Anterior cingulate cortex (tissue), 58 donors: ENCODE results near the gene AMACR.
A peak's percentile ranks its signal among the peaks of the same experiment; 100 is the strongest.
"Not testable (repeated sequence)": the region's sequence is repeated elsewhere in the genome, so short reads cannot be mapped to it uniquely, and the experiment has no call there.

Experiments used
- DNase-seq, 58 donors: peaks; one replicate each; lab custom pipeline; 2025; lab: John Stamatoyannopoulos, UW

The AMACR gene

GRCh38 chr5:34038390-34038789 lies 30.5 kb upstream of the AMACR start:
- no peak for DNase-seq

DNA sequence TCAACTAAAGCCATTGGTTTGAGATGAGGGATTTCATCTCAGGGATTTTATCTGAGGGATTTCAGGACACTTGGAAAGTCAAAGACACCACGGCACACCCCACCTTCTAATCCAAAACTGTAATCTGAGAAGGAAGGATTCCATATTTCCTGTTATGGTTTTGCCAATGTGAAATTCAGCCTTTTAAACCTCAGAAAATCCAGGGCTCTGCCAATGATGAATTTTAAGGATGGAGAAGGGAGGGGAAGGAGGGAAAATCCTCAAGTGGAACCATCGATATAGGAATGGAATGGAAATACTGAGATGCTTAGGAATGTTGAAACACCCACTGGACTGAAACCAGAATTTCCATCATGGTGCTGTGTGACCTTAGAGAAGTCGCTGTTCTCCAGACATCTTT lies 29.9 kb upstream of the AMACR start:
- no peak for DNase-seq

DNA sequence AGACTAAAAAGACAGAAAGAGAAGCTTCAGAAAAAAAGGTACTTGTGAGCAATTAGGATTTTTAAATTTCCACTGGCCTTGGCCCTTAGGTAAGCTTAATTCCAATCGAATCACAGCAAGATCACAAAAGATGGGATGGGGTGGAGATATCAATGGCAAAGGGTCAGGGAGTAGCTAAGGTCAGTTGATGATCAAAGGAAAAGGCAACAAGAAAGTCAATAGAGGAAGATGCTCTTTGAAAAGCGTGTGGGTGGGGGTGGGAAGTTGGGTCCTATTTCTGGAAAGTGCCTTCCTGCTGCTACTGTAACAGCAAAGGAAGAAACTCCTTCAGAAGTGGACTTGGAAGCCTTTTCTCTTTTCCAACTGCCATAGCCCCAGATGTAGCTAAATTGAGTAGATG lies 27.9 kb upstream of the AMACR start:
- peak in 3 of 58 donors; percentile 4 to 14 (median 6) for DNase-seq

DNA sequence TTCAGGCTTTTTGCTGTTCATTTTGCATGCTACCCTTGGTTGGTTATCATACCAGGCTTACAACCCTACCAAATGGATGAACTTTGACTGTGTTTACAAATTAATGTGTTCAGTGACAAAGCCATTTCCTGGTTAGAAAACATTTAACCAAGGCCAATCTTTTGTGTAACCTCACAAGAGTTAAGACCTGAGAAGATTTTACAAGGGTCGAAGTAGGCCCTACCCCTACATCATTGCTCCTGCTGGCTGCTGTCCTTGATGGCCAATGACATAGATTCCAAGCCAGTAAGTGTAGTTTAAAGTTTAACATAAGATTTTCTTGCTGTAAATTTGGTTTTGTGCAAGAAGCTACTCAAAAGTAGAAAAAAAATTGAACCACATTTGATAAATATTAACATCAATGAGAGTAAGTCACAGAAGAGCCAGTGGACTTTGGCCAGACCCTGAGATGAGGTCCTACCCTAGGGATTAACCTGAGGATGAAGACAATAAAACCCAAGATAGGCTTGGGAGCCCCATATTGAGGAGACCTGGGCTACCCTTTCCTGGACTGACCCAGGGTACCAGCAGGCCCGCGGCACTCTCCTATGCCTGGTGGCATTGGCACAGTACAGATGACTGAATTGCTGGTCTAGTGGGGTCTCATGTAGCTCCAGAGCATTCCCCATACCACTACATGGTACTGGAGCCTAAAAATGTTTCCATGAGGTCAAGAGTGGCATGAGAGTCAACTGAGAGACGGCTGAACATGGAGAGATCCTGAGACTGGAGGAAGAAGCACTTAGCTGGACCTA lies 26.9 kb upstream of the AMACR start:
- no peak for DNase-seq

DNA sequence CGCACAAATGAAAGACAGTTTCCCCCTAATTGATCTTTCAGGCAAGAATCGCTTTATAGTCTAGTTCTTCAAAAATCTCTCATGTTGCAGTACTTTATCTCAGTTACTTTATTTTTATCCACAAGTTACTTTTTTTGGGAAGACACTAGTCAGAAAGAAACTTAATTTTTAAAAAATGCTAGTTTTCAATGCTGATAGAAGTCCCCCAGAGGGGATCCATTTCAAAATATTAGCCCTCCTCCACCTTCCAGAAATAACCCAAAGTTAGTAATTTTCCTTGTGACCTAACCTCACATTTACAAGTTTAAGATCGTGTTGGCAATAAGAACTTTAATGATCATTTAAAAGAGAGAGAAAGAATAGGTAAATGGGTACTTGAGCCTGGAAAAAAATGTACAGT lies 24.1 kb upstream of the AMACR start:
- no peak for DNase-seq

DNA sequence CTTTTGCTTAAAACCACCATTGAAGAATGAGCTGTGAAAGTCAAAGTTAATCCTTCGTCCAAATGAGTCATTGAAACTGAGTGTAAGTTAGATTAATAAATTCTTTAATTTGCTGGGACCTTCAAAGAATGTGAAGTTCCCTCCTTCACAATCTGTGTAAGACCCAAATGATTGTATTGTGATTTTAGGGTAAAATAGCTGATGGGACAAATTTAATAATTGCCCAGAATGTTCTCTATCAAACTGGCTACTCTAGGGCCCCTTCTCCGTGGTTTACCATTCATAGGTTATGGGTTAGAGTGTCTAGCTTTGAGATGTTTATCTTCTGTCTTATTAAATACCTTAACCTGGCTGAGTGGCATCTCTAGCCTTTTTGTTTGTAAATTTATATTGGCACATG lies 23.3 kb upstream of the AMACR start:
- DNase-seq: no peak

- DNase-seq: not testable (repeated sequence)
These were observed 22.7 kb upstream of the AMACR start for GRCh38 chr5:34030585-34030984.

DNA sequence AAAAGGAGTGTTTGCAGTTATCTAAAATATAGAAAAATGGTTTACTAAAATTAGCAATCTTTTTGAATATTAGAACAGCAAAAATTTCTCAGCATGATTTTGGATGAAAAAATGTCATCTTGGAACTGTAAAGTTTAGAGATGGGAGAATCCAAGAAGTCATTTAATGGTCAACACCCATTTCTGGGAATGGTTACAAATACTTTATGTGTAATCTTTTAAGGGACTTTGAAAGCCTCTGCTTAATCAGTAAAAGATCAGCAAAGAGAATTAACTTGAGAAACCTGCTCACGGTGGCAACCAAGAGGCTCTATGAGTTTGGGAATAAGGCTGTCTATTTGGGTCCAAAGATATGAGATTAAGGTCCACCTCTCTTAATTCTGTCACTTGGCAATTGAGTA lies 22.2 kb upstream of the AMACR start:
- DNase-seq: no peak

DNA sequence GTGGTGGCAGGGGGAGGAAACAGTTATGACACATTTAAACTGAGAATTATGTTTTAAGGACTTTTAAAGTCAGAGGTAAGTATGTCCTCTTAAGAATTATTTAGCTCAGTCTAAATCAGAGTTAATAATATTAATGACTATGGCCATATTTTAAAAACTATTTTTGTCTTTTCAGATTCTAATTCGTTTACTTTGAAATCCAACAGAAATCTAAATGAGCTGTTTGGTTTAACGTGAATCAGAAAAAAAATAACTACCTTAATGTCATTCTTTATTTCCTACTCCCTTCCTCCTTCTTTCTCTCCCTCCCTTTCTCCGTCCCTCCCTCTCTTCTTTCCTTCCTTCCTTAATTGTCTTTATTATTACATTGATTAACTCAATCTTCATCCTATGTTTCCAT lies 20.5 kb upstream of the AMACR start:
- DNase-seq: no peak

- no peak for DNase-seq
These were observed 18.4 kb upstream of the AMACR start for GRCh38 chr5:34026089-34026761.

- no peak for DNase-seq
These were observed 14.4 kb upstream of the AMACR start for GRCh38 chr5:34022121-34022705.

- no peak for DNase-seq
These were observed 13.5 kb upstream of the AMACR start for GRCh38 chr5:34021334-34021733.

DNA sequence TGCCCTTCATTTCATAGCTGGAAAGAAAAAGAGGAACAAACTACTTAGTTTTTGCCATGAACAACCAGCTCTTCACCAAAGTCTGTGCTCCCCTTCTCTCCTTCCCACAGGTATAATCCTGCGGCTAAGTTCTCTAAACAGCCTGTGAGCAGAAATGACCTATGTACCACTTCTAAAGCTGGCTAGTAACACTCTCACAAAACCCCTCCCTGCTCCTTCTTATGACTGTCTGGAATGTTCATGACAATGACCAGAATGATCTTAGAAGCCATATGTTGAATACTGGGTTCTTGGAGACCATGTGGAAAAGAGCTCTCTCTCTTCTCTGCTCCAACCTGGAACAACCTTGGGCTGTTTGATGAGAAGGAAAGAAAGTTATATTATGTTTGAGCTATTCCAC lies 12.9 kb upstream of the AMACR start:
- no peak for DNase-seq

GRCh38 chr5:34017254-34017653 lies 9.4 kb upstream of the AMACR start:
- no peak for DNase-seq

- DNase-seq: no peak
These were observed 8.9 kb upstream of the AMACR start for GRCh38 chr5:34016750-34017149.

- no peak for DNase-seq
These were observed 8.4 kb upstream of the AMACR start for GRCh38 chr5:34016222-34016621.

GRCh38 chr5:34015120-34015822 lies 7.4 kb upstream of the AMACR start:
- no peak for DNase-seq

- no peak for DNase-seq
These were observed 6.8 kb upstream of the AMACR start for GRCh38 chr5:34014626-34015025.

GRCh38 chr5:34013547-34013946 lies 5.7 kb upstream of the AMACR start:
- no peak for DNase-seq

DNA sequence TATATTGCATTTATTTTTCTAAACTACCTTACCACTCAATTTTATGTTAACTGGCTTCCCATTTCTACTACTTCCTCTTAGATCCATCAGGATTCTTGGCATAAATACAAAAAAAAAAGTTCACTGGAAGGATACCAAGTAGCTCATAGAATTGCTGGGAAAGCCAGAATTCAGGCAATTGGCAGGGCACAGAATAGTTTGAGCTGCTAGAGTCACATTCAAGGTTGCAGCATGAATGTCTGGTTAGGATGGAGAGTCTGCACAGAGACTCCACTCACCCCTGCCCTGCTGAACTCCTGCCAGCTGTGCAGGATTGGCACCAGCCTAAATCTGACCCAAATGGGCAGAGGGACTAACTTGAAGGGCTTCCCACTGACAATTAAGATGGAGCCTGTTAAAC lies 4.9 kb upstream of the AMACR start:
- DNase-seq: peak in 20 of 58 donors; percentile 0 to 57 (median 22)

- no peak for DNase-seq
These were observed 3.7 kb upstream of the AMACR start for GRCh38 chr5:34011536-34011935.
